Adrenal gland (tissue), 12 donors: Measurements from ENCODE around the gene CEP104. TPM values are rescaled to one million over a fixed set of nuclear protein-coding genes. Genes with fewer than 3 reads are reported as not detected.

Source experiments
- DNase-seq, 7 donors: peaks; one replicate each; pipeline ENCODE4 v3.0.0-alpha.2; 2019 to 2020
- H3K27ac ChIP-seq, 5 donors: fragments of 200-600 bp; sonication (generic) in 4 of 5; 1 replicate in 3 of 5; 2 replicates in 2 of 5; pipeline versions ENCODE4 v1.5.1 to v1.8.0; 2016 to 2020; ENCODE audit warnings: mild to moderate bottlenecking in 1 of 5
- H3K27me3 ChIP-seq: fragments of 200-600 bp; 2 replicates; pipeline ENCODE4 v1.8.0; 2021
- H3K36me3 ChIP-seq, 2 donors: fragments of 200-600 bp; replicated peaks in 1 of 2; 1 replicate in 1 of 2; 2 replicates in 1 of 2; pipeline versions ENCODE4 v1.5.1 to v1.8.0; 2018 to 2022
- H3K4me1 ChIP-seq, 2 donors: fragments of 200-600 bp; replicated peaks in 1 of 2; 1 replicate in 1 of 2; 2 replicates in 1 of 2; pipeline versions ENCODE4 v1.5.1 to v1.8.0; 2018 to 2021
- H3K4me3 ChIP-seq, 4 donors: fragments of 200-600 bp; sonication (generic) in 3 of 4; one replicate each; pipeline ENCODE4 v1.5.1; 2016 to 2018
- H3K9me3 ChIP-seq, 3 donors: fragments of 200-600 bp; sonication (generic) in 1 of 3; replicated peaks in 1 of 3; 1 replicate in 2 of 3; 2 replicates in 1 of 3; pipeline versions ENCODE4 v1.5.1 to v1.8.0; 2016 to 2021
- POLR2A ChIP-seq, 2 donors: fragments of 450-650 bp; IDR thresholded peaks; one replicate each; pipeline ENCODE4 v1.6.1; 2017; ENCODE audit warnings: antibody characterized with exemption in 2 of 2, mild to moderate bottlenecking in 2 of 2, moderate library complexity in 1 of 2
- WGBS, 4 donors: extraction: QIAGEN DNeasy Blood & Tissue Kit in 2 of 4; methylation state at CpG; one replicate each; pipeline versions ENCODE4 v1.1.5 to v1.1.7; 2013 to 2017; 5-methylcytosine and 5-hydroxymethylcytosine counted together
- intact Hi-C, 2 donors: fragments of 100-400 bp; cut with DNase I; formaldehyde crosslinking; loops; one replicate each; pipeline versions ENCODE4 v1.14.1 to v1.15.0; 2022 to 2023
- polyA plus RNA-seq, 3 donors: library from polyadenylated mRNA; stranded (reverse); fragments of 200-250 nt in 2 of 3; fragments of 350-450 nt in 1 of 3; fragmentation: Illumina TruSeq in 1 of 3; extraction: RNeasy Lipid Tissue Mini Kit (QIAGEN cat#74804) in 1 of 3; gene quantifications; one replicate each; pipeline ENCODE4 v1.2.3, GENCODE V29; 2013 to 2014
- total RNA-seq, 9 donors: library from RNA; depleted of rRNA in 4 of 9; stranded (reverse); fragments of >200 nt in 4 of 9; fragments of 120-200 nt in 1 of 9; fragmentation: NEBNext Ultra II Directional in 1 of 9; extraction: Animal tissue kit (Norgen Biotek cat#: 25700) in 1 of 9; gene quantifications; one replicate each; pipeline versions ENCODE4 v1.1.0 to v1.2.4, GENCODE V29; 2013 to 2023
- TF ChIP-seq, protein P1 (sequence below), 6 experiments: fragments of 450-650 bp in 4 of 6; fragments of 200-600 bp in 2 of 6; sonication (generic) in 1 of 6; IDR thresholded peaks; 1 replicate in 5 of 6; 2 replicates in 1 of 6; pipeline versions ENCODE4 v1.5.1 to v1.8.0; 2016 to 2021; ENCODE audit warnings: antibody characterized with exemption in 6 of 6, mild to moderate bottlenecking in 2 of 6, moderate library complexity in 1 of 6
- donor health status: healthy with polysubstance abuse.
- donor health status: Bipolar disorder and iron deficiency.
- donor health status: DM: yes; HTN: yes; CAD: no.
- donor health status: DM: no; HTN: no; CAD: no.
- donor health status: DM: no; HTN: no; CAD: no.
- donor health status: DM: yes; HTN: yes; CAD: no.

The CEP104 gene
- total and polyA plus RNA-seq, 12 donors: 13.6 to 80.9 (median 38.1) TPM

DNA sequence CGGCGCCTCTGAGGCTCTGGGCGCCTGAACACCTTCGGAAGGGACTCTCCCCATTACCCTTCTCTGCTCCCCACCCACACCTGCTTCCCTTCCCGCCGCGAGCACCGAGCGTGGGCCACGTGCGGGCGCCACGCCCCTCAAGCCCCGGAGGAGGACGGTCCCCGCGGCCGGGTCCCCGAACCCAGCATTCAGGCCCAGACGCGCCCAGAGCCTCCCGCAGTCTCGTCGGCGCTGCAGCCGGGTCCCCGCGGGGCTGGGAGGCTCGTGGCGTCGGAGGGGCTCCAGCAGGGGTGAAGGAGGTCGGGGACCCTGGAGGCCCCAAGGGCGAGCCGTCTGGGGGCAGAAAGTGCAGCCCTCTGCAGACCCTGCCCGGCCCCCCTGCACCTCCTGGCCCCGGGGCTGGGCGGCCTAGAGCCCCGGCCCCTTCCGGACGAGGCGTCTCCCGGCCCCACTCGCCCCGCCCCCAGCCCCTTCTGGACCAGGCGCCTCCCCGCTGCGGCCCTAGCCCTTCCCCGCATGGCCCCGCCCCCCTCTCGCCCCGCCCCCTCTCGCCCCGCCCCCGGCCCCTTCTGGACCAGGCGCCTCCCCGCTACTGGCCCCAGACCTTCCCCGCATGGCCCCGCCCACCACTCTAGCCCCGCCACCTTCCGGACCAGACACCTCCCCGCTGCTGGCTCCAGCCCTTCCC lies 84.8 kb downstream of the CEP104 start:
- Histone ChIP-seq H3K36me3 (no peaks in the 10 kb centered on the region), H3K4me3 (peak overlapping the region in 3 of 4 donors; percentile 40 to 69 (median 65)), H3K27me3 (no peaks in the 10 kb centered on the region), H3K9me3 (no peaks in the 10 kb centered on the region), H3K4me1 (peaks cover 14 to 37% of the 10 kb centered on the region in 2 donors), H3K27ac (peak overlapping the region in 1 of 5 donors; percentile 78)
- peak; percentile 25 to 30 for TF ChIP-seq POLR2A (IDR thresholded peaks at IDR 0.05)
- TF ChIP-seq, protein P1, sequence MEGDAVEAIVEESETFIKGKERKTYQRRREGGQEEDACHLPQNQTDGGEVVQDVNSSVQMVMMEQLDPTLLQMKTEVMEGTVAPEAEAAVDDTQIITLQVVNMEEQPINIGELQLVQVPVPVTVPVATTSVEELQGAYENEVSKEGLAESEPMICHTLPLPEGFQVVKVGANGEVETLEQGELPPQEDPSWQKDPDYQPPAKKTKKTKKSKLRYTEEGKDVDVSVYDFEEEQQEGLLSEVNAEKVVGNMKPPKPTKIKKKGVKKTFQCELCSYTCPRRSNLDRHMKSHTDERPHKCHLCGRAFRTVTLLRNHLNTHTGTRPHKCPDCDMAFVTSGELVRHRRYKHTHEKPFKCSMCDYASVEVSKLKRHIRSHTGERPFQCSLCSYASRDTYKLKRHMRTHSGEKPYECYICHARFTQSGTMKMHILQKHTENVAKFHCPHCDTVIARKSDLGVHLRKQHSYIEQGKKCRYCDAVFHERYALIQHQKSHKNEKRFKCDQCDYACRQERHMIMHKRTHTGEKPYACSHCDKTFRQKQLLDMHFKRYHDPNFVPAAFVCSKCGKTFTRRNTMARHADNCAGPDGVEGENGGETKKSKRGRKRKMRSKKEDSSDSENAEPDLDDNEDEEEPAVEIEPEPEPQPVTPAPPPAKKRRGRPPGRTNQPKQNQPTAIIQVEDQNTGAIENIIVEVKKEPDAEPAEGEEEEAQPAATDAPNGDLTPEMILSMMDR (IDR thresholded peaks at IDR 0.05): no peak
- peak; percentile 86 to 94 (median 90) for DNase-seq
- 1% methylated on average over 56 to 57 of the region's 61 CpGs; no CpG with 5 or more reads in 2 of the 4 donors for WGBS, 4 donors
- intact Hi-C loops: no loop called here

GRCh38 chr1:3771108-3772026 lies 85.6 kb downstream of the CEP104 start:
- Histone ChIP-seq H3K4me3 (peak overlapping the region in 2 of 4 donors; percentile 65 to 69), H3K4me1 (peaks cover 14 to 37% of the 10 kb centered on the region in 2 donors), H3K9me3 (no peaks in the 10 kb centered on the region), H3K27me3 (no peaks in the 10 kb centered on the region), H3K36me3 (no peaks in the 10 kb centered on the region), H3K27ac (no peak overlapping the region)
- DNase-seq: peak in 1 of 7 donors; percentile 35
- WGBS, 4 donors: 34 to 49% (median 37%) methylated on average over 11 to 32 of the region's 32 CpGs
- no peak for TF ChIP-seq POLR2A (IDR thresholded peaks at IDR 0.05)
- TF ChIP-seq, protein P1 (IDR thresholded peaks at IDR 0.05): no peak
- intact Hi-C loops: no loop called here

GRCh38 chr1:3770047-3770765 lies 86.8 kb downstream of the CEP104 start:
- DNase-seq: no peak
- Histone ChIP-seq H3K36me3 (no peaks in the 10 kb centered on the region), H3K4me1 (peaks cover 14 to 28% of the 10 kb centered on the region in 2 donors), H3K27ac (no peak overlapping the region), H3K27me3 (no peaks in the 10 kb centered on the region), H3K9me3 (no peaks in the 10 kb centered on the region), H3K4me3 (no peak overlapping the region)
- TF ChIP-seq, protein P1 (IDR thresholded peaks at IDR 0.05): no peak
- no peak for TF ChIP-seq POLR2A (IDR thresholded peaks at IDR 0.05)
- intact Hi-C loops: no loop called here
- WGBS, 4 donors: 78 to 89% (median 86%) methylated on average over 6 to 16 of the region's 16 CpGs
